ENCODE results near the gene LYRM9.

DNA sequence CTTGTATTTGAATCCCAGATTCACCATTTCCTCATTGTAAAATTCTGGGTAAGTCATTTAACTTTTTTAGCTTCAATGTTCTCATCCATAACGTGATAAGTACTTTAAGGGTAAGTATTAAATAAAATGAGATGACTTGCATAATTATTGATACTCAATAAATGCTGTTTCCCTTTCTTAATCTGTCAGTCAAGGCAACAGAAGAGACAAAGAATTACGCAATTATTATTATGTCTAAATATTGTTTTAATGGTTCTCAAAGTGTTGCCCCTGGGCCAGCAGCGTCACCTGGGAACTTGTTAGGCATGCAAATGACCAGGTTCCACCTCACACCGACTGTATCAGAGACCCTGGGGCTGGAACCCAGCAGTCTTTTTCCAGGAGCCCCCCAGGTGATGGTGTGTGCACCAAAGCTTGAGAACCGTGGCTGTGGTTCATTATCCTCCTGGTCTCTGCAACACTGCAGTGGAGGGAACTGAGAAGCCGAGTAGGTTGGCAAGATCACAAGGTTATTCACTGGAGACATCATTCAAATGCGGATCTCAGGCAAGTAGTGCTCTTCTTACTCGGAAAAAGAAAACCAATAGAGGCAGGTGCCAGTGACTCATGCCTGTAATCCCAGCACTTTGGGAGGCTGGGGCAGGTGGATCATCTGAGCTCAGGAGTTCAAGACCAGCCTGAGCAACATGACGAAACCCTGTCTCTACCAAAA is 43.5 kb downstream of the LYRM9 start:
- TF ChIP-seq CEBPB (IDR thresholded peaks at IDR 0.05), result no peak
- no peak for TF ChIP-seq FOXM1 (IDR thresholded peaks at IDR 0.05; ENCODE audit: borderline replicate concordance, low read depth)
- TF ChIP-seq NFIC (IDR thresholded peaks at IDR 0.05), result no peak
- no peak for TF ChIP-seq ZBTB7A (IDR thresholded peaks at IDR 0.05; ENCODE audit: low read depth)
- no peak for TF ChIP-seq TAF1 (IDR thresholded peaks at IDR 0.05; ENCODE audit: low read depth)
- TF ChIP-seq RAD21 (IDR thresholded peaks at IDR 0.05; ENCODE audit: low read depth), result no peak
- TF ChIP-seq, protein P1, sequence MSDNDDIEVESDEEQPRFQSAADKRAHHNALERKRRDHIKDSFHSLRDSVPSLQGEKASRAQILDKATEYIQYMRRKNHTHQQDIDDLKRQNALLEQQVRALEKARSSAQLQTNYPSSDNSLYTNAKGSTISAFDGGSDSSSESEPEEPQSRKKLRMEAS (IDR thresholded peaks at IDR 0.05), result no peak
- no peak for TF ChIP-seq TEAD4 (IDR thresholded peaks at IDR 0.05)
- TF ChIP-seq, protein P2, sequence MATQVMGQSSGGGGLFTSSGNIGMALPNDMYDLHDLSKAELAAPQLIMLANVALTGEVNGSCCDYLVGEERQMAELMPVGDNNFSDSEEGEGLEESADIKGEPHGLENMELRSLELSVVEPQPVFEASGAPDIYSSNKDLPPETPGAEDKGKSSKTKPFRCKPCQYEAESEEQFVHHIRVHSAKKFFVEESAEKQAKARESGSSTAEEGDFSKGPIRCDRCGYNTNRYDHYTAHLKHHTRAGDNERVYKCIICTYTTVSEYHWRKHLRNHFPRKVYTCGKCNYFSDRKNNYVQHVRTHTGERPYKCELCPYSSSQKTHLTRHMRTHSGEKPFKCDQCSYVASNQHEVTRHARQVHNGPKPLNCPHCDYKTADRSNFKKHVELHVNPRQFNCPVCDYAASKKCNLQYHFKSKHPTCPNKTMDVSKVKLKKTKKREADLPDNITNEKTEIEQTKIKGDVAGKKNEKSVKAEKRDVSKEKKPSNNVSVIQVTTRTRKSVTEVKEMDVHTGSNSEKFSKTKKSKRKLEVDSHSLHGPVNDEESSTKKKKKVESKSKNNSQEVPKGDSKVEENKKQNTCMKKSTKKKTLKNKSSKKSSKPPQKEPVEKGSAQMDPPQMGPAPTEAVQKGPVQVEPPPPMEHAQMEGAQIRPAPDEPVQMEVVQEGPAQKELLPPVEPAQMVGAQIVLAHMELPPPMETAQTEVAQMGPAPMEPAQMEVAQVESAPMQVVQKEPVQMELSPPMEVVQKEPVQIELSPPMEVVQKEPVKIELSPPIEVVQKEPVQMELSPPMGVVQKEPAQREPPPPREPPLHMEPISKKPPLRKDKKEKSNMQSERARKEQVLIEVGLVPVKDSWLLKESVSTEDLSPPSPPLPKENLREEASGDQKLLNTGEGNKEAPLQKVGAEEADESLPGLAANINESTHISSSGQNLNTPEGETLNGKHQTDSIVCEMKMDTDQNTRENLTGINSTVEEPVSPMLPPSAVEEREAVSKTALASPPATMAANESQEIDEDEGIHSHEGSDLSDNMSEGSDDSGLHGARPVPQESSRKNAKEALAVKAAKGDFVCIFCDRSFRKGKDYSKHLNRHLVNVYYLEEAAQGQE (IDR thresholded peaks at IDR 0.05; ENCODE audit: low read depth), result no peak
- TF ChIP-seq EP300 (IDR thresholded peaks at IDR 0.05; ENCODE audit: borderline replicate concordance), result no peak
- TF ChIP-seq USF1 (IDR thresholded peaks at IDR 0.05), result no peak
- no peak for TF ChIP-seq YY1 (IDR thresholded peaks at IDR 0.05; ENCODE audit: low read depth)
